ENCODE measurements around the gene PALM. TPM values are rescaled to one million over a fixed set of nuclear protein-coding genes. Genes with fewer than 3 reads are reported as not detected.
"Not testable (repeated sequence)": the region's sequence is repeated elsewhere in the genome, so short reads cannot be mapped to it uniquely, and the experiment has no call there.

The PALM gene
- total and polyA plus RNA-seq, 9 of the 15 experiments (the other 6 are each of a cell fraction or from before 2014, with no cell fraction given), result 0.04 to 6.6 (median 1.7) TPM

- H3K9me3 ChIP-seq (replicated peaks; ENCODE audit: control insufficient read depth, insufficient read depth, low read depth, low read length); H3K4me2 ChIP-seq (ENCODE audit: insufficient read depth, low read length); H3K79me2 ChIP-seq (ENCODE audit: control insufficient read depth, insufficient read depth, low read length); H4K20me1 ChIP-seq (replicated peaks; ENCODE audit: control insufficient read depth, insufficient read depth, low read length); FAIRE-seq; ATAC-seq; H3K27me3 ChIP-seq (ENCODE audit: control insufficient read depth in 2 of 2, insufficient read depth in 2 of 2, low read length in 2 of 2); H3K27ac ChIP-seq (ENCODE audit: extremely low read depth, low read depth, low read length); in situ Hi-C loops (cut with MboI); DNase-seq (ENCODE audit: extremely low read depth in 1 of 4, low spot score in 3 of 4); H2AFZ ChIP-seq (ENCODE audit: low read depth, low read length); H3K4me3 ChIP-seq; BruUV-seq (replicated peaks); H3K9ac ChIP-seq (ENCODE audit: insufficient read depth in 1 of 2, low read depth in 2 of 2, low read length in 2 of 2); H3K9me1 ChIP-seq (ENCODE audit: control insufficient read depth, insufficient read depth, low read length); CTCF ChIA-PET (ENCODE audit: low intra/inter-chr PET ratio); H3K36me3 ChIP-seq (ENCODE audit: control insufficient read depth, insufficient read depth, low read length); intact Hi-C loops (cut with micrococcal nuclease): not testable (repeated sequence)
- peaks cover 5 to 48% of the 10 kb centered on the region in 2 experiments; a peak in 3 of 5 replicates for H3K4me1 ChIP-seq (replicated peaks in 1 of 2; ENCODE audit: control insufficient read depth in 2 of 2, insufficient read depth in 2 of 2, low read length in 2 of 2)
- TF ChIP-seq STAT5A (IDR thresholded peaks at IDR 0.05; ENCODE audit: borderline replicate concordance, low read length) (0 out of 2 replicates have a peak, but pooled peaks have one; percentile 29), ZBTB7A (IDR thresholded peaks at IDR 0.05; ENCODE audit: borderline replicate concordance, control insufficient read depth, low read depth, low read length) (peak; percentile 24; the same call in 1 of the 2 replicates), TFAP4 (CRISPR knock-in tag; IDR thresholded peaks at IDR 0.05; ENCODE audit: borderline replicate concordance) (peak; percentile 51; the same call in 1 of the 2 replicates), PCBP1 (IDR thresholded peaks at IDR 0.05; ENCODE audit: low read depth, low read length, poor library complexity, severe bottlenecking) (peak; percentile 25), ZNF121 (CRISPR knock-in tag; conservative IDR thresholded peaks at IDR 0.05) (peak; percentile 74), XRCC5 (IDR thresholded peaks at IDR 0.05; ENCODE audit: low read depth, low read length) (0 out of 2 replicates have a peak, but pooled peaks have one; percentile 9)
- POLR2A ChIA-PET, result interaction anchor here (1.0 to 1.5 kb wide), 2 partner anchors 13 to 58 kb away, joined by 3 to 5 read pairs; no protein-coding TSS in a partner anchor
- WGBS (ENCODE audit: insufficient coverage, low coverage, missing lambda C conversion rate), result 68% methylated on average over 9 of the region's 16 CpGs
Measured at GRCh38 chr19:740816-741505, 32.2 kb downstream of the PALM start.

Measured in K562 (cell line).